Brain pericyte (primary cell): ENCODE measurements around the gene POT1.

Source experiments
- DNase-seq: peaks from one replicate; pipeline ENCODE4 v3.0.0-alpha.2; 2012; ENCODE audit warnings: low read depth, low spot score

POT1 gene

GRCh38 chr7:124909808-124910207, 19.8 kb downstream of the POT1 start:
- DNase-seq: no peak

- DNase-seq: no peak
Measured at GRCh38 chr7:124908259-124908658, 21.4 kb downstream of the POT1 start.

- DNase-seq: no peak
Measured at GRCh38 chr7:124907490-124907889, 22.1 kb downstream of the POT1 start.

GRCh38 chr7:124898531-124898930, 31.1 kb downstream of the POT1 start:
- no peak for DNase-seq

- DNase-seq: no peak
Measured at GRCh38 chr7:124896001-124896400, 33.6 kb downstream of the POT1 start.

- no peak for DNase-seq
Measured at GRCh38 chr7:124893140-124893827, 36.3 kb downstream of the POT1 start.

- DNase-seq: no peak
Measured at GRCh38 chr7:124887247-124887646, 42.4 kb downstream of the POT1 start.

- DNase-seq: no peak
Measured at GRCh38 chr7:124881981-124882380, 47.6 kb downstream of the POT1 start.

GRCh38 chr7:124879771-124880170, 49.9 kb downstream of the POT1 start:
- no peak for DNase-seq

GRCh38 chr7:124879103-124879502, 50.5 kb downstream of the POT1 start:
- no peak for DNase-seq

- no peak for DNase-seq
Measured at GRCh38 chr7:124874644-124875163, 54.9 kb downstream of the POT1 start.

GRCh38 chr7:124857672-124858235, 71.9 kb downstream of the POT1 start:
- no peak for DNase-seq

GRCh38 chr7:124856299-124856888, 73.2 kb downstream of the POT1 start:
- no peak for DNase-seq

GRCh38 chr7:124843336-124843735, 86.3 kb downstream of the POT1 start:
- DNase-seq: no peak

GRCh38 chr7:124840435-124840834, 89.2 kb downstream of the POT1 start:
- DNase-seq: no peak

- DNase-seq: no peak
Measured at GRCh38 chr7:124839687-124840086, 89.9 kb downstream of the POT1 start.

- no peak for DNase-seq
Measured at GRCh38 chr7:124836173-124836572, 93.5 kb downstream of the POT1 start.

- no peak for DNase-seq
Measured at GRCh38 chr7:124818807-124819206, 110.8 kb downstream of the POT1 start.

GRCh38 chr7:124813994-124814798, 115.4 kb downstream of the POT1 start:
- no peak for DNase-seq

GRCh38 chr7:124812764-124813163, 116.9 kb downstream of the POT1 start:
- DNase-seq: no peak

- no peak for DNase-seq
Measured at GRCh38 chr7:124811341-124811740, 118.3 kb downstream of the POT1 start.

- DNase-seq: no peak
Measured at GRCh38 chr7:124810605-124811004, 119.0 kb downstream of the POT1 start.
